HCT116 (cell line): ENCODE results near the gene LRRC74B.

Experiments used
- CEBPB ChIP-seq: IDR thresholded peaks from 2 replicates; pipeline ENCODE4 v1.6.1; 2012; ENCODE audit warnings: low read depth
- ELF1 ChIP-seq: IDR thresholded peaks from 2 replicates; pipeline ENCODE4 v1.6.1; 2012; ENCODE audit warnings: low read depth, borderline replicate concordance
- EZH2 ChIP-seq: fragments of 200-600 bp; sonication (generic); IDR thresholded peaks from 2 replicates; pipeline ENCODE4 v1.6.1; 2017; ENCODE audit warnings: antibody characterized with exemption, mixed run types
- EZH2phosphoT487 ChIP-seq: fragments of 200-600 bp; IDR thresholded peaks from 2 replicates; pipeline ENCODE4 v1.6.1; 2018; ENCODE audit warnings: antibody characterized with exemption, borderline replicate concordance
- JUND ChIP-seq: IDR thresholded peaks from 2 replicates; pipeline ENCODE4 v1.6.1; 2012
- MAX ChIP-seq: IDR thresholded peaks from 2 replicates; pipeline ENCODE4 v1.6.1; 2012
- POLR2A ChIP-seq: IDR thresholded peaks from 2 replicates; pipeline ENCODE4 v1.7.0; 2011; ENCODE audit warnings: borderline replicate concordance; ENCODE audit not compliant: insufficient read depth, insufficient read length; ENCODE audit errors: extremely low read depth
- POLR2AphosphoS5 ChIP-seq: IDR thresholded peaks from 2 replicates; pipeline ENCODE4 v1.6.1; 2011; ENCODE audit warnings: mild to moderate bottlenecking, low read depth, low read length, moderate library complexity
- RAD21 ChIP-seq: IDR thresholded peaks from 2 replicates; pipeline ENCODE4 v1.6.1; 2012; ENCODE audit warnings: low read depth, mild to moderate bottlenecking
- SRF ChIP-seq: IDR thresholded peaks from 2 replicates; pipeline ENCODE4 v1.6.1; 2012; ENCODE audit warnings: low read depth
- YY1 ChIP-seq: IDR thresholded peaks from 2 replicates; pipeline ENCODE4 v1.6.1; 2011; ENCODE audit warnings: low read length, low read depth, moderate library complexity, mild to moderate bottlenecking; ENCODE audit not compliant: insufficient replicate concordance; ENCODE audit errors: extremely low read depth
- ZFX ChIP-seq: fragments of 450-650 bp; IDR thresholded peaks from 2 replicates; pipeline ENCODE4 v1.6.1; 2017
- ZNF274 ChIP-seq: fragments of 200-500 bp; sonication (Bioruptor generic); IDR thresholded peaks from 2 replicates; pipeline ENCODE4 v1.6.1; 2014; ENCODE audit warnings: mild to moderate bottlenecking, low read depth, low read length, inconsistent platforms
- TF ChIP-seq, protein P1 (sequence below), 3 experiments: fragments of 200-600 bp in 1 of 3; sonication (generic) in 1 of 3; IDR thresholded peaks in 2 of 3; conservative IDR thresholded peaks in 1 of 3; 2 replicates each; pipeline ENCODE4 v1.5.1; 2012 to 2017; ENCODE audit warnings: low read depth in 2 of 3, low read length in 2 of 3, antibody characterized with exemption in 1 of 3, borderline replicate concordance in 1 of 3, control low read depth in 1 of 3, mild to moderate bottlenecking in 1 of 3, mixed read lengths in 1 of 3, mixed run types in 1 of 3, moderate library complexity in 1 of 3; ENCODE audit not compliant: insufficient read depth in 1 of 3

DNA sequence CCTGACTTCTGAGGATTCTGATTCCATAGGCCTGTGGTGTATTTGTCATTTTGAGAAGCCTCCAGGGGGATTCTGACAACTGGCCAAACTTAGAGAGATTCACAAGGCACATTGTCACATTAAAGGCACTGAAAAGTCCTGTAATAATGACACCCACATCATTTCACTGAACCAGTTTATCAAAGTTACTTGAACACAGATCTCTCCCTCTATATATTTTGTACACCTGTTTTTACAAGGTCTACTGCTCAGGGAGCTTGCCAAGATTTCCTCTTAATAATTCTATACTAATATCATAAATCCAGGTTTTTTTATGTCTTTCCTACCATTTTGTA is 50.0 kb downstream of the LRRC74B start:
- TF ChIP-seq, protein P1, sequence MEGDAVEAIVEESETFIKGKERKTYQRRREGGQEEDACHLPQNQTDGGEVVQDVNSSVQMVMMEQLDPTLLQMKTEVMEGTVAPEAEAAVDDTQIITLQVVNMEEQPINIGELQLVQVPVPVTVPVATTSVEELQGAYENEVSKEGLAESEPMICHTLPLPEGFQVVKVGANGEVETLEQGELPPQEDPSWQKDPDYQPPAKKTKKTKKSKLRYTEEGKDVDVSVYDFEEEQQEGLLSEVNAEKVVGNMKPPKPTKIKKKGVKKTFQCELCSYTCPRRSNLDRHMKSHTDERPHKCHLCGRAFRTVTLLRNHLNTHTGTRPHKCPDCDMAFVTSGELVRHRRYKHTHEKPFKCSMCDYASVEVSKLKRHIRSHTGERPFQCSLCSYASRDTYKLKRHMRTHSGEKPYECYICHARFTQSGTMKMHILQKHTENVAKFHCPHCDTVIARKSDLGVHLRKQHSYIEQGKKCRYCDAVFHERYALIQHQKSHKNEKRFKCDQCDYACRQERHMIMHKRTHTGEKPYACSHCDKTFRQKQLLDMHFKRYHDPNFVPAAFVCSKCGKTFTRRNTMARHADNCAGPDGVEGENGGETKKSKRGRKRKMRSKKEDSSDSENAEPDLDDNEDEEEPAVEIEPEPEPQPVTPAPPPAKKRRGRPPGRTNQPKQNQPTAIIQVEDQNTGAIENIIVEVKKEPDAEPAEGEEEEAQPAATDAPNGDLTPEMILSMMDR (IDR thresholded peaks at IDR 0.05 in 2 of 3, conservative IDR thresholded peaks at IDR 0.05 in 1 of 3; ENCODE audit: borderline replicate concordance in 1 of 3, insufficient read depth in 1 of 3, low read depth in 2 of 3, low read length in 2 of 3) = no peak
- no peak for TF ChIP-seq ZNF274
- TF ChIP-seq CEBPB = no peak
- no peak for TF ChIP-seq EZH2
- no peak for TF ChIP-seq SRF
- TF ChIP-seq POLR2AphosphoS5 = no peak
- TF ChIP-seq POLR2A = no peak
- no peak for TF ChIP-seq EZH2phosphoT487
- TF ChIP-seq MAX = no peak
- no peak for TF ChIP-seq RAD21
- TF ChIP-seq YY1 = no peak
- TF ChIP-seq ZFX = no peak
- no peak for TF ChIP-seq ELF1
- TF ChIP-seq JUND = no peak
